CD1c-positive myeloid dendritic cell (primary cell): ENCODE measurements around the gene LSM12.

Experiments used
- DNase-seq: peaks from one replicate; pipeline ENCODE4 v3.0.0-alpha.2; 2016; ENCODE audit errors: extremely low spot score

The LSM12 gene

DNA sequence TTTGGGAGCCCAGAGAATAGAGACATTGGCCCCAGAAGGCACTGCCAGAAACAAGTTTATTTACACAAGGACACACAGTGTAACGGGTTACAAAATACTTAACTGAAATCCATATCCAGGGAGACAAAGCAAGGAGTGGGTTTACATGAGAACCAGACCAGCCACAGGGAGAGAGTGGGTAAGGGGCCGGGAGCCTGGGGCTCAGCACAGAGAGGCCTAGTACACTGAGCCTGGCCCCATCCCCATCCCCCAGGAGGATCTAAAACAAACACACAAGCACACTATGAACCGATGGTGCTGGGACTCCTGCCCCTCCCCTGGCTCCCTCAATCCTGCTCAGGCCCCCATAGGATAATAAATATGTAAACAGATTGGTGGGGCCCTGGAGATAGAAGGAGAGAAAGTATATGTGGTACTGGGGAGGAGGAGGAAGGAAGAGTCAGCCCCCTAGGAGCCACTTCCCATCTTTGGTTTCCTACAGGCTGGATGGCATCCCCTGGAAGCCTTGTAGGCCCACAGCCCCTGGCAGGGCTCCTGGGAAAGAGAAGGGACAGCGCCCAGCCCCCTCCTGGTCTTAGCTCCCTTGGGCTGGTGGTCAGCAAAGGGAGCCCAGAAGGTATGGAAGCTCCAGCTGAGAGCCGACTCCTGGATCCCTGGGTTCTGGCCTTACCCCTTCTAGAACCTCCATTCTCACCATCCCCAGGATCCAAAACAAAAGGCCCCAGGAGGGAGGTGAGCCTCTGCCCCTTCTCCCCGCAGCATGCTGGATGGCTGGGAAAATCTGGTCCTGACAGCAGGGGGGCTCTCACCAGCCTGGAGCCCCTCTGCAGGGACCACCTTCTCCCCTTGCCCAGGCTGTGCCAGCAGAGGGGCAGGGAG lies 10.5 kb upstream of the LSM12 start:
- DNase-seq, result no peak

DNA sequence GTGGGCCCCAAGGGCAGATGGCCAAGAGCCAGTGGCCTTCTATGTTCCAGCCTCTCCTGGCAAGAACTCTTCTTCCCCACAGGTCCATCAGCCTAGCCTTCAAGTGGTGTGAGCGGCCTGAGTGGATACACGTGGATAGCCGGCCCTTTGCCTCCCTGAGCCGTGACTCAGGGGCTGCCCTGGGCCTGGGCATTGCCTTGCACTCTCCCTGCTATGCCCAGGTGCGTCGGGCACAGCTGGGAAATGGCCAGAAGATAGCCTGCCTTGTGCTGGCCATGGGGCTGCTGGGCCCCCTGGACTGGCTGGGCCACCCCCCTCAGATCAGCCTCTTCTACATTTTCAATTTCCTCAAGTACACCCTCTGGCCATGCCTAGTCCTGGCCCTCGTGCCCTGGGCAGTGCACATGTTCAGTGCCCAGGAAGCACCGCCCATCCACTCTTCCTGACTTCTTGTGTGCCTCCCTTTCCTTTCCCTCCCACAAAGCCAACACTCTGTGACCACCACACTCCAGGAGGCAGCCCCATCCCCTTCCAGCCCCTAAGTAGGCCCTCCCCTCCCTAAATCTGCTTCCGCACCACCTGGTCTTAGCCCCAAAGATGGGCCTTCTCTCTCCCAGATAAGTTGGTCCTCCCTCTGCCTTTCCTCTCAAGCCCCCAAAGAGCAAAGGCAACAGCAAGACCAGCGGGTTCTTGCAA lies 9.3 kb upstream of the LSM12 start:
- no peak for DNase-seq

DNA sequence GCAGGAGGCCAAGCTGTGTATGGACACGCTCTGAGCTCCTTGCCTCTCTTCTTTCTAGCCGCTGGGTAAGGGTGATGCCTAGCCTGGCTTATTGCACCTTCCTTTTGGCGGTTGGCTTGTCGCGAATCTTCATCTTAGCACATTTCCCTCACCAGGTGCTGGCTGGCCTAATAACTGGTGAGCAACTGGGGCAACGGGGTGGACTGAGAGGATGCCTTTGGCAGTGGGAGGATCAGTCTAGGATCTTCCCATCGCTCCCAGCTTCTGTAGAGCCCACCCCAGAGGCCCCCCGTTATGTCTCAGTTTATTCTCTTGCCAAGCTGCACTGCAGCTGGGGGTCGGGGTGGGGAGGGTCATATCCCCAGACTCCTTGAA lies 8.4 kb upstream of the LSM12 start:
- no peak for DNase-seq

DNA sequence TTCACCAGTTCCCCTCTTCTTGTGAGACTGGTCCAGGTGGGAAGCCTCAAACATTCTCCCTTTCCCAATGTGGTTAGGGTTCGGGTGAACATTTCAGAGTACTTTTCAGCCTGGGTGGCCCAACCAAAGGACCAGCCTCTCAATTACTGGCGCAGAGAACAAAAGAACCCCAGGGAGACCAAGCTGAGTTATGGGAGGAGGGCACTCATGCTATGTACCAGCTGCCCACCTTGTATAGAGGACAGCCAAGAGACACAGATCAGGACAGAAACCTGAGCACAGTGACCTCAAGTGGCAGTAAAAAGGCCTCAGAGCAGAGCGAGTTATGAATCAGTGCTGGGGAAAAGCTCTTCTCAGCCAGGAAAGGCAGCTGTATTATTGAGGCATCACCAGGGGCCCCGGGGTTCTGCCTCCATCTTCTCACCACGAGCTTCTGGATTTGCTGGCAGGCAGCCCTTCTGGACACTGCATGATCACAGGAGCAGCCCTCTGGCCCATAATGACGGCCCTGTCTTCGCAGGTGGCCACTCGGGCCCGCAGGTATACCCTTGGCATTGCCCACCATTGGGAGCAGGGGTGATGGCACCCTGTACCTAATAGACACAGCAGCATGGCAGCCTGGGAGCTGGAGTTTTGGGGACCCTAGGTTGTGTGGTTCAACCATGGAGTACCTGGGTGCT lies 7.9 kb upstream of the LSM12 start:
- DNase-seq, result no peak

DNA sequence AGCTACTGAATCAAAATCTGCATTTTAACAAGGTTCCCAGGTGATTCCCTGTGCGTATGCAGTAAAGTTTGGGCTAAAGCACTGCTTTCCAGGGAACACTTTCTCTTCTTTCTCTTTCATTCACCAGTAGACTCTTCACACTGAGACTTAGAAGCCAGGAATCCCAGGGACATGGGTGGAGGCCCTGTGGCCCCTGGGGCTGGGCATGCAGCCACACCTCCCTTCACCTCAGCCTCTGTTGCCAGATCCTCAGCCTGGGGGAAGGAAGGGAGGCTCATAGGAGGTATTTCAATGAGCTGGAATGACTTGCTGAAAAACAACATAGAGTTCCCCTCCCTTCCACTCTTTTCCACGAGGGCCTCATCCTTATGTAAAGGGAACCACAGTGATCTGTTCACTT lies 5.3 kb upstream of the LSM12 start:
- peak; percentile 26 for DNase-seq

DNA sequence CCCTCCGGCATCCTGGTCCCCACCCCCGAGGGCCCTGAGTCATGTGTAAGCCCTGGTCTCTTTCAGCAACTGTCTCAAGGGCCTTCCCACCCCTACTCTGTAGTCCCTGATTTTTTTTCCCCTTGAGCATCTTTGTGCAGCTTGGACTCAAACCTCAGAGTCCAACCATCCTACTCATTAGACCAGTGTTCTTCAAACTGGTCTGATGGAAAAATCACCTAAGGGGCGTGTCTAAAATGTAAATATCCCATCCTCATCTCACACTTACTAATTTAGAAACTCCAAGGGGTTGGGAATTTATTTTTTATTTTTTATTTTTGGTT lies 4.7 kb upstream of the LSM12 start:
- DNase-seq, result no peak

DNA sequence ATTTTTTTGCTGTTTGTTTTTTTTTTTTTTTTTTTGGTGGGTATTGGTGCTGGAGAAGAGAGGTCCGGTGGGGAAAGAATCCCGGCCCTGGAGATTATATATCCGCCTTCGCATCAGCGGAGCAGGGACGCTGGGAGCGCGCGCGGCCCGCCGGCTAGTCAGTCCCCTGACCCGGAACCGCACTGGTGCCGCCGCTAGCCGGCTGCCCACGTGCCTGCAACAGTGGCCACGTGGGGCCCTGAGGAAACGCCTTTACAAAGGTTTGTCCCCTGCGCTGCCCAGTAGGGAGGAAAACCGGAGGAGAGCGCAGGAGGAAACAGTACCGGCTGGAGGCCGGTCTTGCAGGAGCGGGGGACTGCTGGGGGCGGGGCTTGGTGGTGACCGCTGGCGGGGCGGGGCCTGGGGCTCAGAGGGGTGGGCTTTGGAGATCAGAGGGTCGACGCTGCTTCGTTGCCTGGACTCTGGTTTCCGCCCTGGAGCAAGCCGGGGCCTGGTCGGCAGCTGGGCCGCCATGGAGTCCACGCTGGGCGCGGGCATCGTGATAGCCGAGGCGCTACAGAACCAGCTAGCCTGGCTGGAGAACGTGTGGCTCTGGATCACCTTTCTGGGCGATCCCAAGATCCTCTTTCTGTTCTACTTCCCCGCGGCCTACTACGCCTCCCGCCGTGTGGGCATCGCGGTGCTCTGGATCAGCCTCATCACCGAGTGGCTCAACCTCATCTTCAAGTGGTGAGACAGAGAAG lies 4.2 kb upstream of the LSM12 start, which contains the start of gene G6PC3:
G6PC3 (plus strand) TSS at position 281 of the 743 bp plus-strand sequence; CDS start at position 512, 231 bp downstream.
- peak; percentile 95 for DNase-seq

DNA sequence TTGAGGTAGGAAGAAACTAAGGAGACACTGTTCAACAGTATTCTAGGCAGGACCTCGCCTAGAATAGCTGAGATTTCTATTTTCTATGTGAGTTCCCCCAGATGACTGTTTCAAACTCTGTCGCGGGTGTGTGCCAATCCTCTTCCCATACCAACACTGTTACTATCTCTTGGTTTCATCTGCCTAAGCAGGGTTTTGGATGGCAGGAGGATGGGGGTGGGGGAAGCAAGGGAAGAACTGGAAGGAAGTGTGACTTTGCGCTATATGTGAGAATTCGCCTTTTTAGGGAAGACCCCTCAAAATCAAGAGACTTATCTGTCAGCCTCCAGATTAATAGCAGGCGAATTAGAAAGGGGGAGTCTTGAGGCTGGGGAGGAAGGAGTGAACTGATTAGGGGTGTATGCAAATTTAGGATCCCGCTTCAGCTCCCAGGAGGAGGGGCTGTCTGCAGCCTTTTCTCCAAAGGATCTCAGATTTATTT lies 3.5 kb upstream of the LSM12 start:
- DNase-seq, result peak; percentile 42

DNA sequence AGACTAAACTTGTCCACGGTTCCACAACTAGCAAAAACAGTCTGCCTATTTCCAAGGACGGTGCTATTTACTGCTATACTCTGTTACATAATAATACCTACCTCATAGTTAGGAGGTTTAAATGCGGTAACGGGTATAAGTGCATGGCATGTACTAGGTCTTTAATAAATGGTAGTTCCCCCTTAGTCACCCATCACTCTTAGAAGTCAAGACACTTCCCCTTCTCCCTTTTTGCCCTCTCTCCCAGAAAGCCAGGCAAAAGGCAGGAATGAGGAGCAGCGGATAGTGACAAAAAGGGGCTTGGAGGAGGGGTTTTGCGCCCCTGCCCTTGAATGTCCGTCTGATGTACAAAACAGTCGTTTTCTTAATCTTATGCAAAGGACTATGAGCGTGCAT lies 1.1 kb upstream of the LSM12 start:
- peak; percentile 52 for DNase-seq

DNA sequence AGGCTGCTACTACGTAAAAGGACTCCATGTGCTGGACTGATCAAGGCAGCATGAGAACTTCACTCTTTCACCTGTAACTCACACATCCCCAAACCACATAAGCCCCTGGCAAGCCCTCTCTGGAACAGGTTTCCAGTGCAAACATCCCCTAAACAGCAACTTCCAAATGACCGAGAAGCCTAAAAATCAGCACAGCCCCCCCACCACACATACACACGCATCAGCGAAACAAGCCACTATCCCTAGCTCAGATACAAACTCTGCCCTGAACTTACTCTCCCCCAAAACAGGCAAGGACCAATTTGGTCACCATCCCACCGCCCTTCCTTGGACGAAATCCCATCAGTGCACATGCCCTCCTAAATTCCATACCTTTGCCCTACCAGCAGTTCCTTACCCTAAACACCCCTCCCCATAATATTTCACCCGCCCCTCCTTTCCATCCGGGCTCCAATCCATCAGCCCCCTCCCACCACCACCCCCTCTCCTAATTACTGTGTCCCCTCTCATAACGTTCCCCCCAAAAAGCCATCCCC lies 735 bp downstream of the LSM12 start:
- DNase-seq, result no peak

DNA sequence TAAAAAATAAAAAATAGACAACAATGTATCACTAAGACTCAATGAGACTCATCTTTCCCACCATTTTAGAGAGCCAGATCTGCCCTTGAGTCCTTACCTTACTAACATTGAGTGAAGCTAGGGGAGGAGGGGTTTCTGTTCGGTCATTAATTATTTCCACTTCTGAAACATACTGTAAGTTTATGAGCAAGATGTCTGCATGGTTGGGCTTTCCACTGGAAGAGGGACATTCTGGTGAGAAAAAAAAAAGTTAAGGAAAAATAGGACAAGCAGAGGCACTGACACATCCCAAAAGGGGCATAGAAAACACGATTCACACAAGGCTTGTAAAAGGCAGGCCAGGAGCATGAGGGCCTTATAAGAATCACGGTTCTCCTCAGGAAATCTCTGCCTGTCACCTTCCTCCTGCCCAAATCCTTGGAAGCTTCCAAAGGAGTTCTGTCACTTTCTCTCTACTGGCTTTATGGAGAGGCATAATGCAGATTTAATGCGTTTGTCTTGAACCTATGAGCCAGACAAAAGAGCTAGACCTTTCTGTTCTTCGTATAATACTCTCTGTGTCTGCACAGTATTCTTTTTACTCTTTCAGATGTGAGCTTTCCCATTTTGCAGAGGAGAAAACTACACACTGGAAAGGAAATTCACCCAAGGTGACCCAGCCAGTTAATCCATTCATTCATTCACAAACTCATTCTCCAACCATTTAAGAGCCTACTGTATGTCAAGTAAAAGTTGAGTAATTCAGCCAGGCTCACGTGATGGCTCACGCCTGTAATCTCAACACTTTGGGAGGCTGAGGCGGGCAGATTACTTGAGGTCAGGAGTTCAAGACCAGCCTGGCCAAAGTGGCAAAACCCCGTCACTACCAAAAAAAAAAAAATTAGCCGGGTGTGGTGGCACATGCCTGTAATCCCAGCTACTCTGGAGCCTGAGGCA lies 2.5 kb downstream of the LSM12 start:
- DNase-seq, result no peak

DNA sequence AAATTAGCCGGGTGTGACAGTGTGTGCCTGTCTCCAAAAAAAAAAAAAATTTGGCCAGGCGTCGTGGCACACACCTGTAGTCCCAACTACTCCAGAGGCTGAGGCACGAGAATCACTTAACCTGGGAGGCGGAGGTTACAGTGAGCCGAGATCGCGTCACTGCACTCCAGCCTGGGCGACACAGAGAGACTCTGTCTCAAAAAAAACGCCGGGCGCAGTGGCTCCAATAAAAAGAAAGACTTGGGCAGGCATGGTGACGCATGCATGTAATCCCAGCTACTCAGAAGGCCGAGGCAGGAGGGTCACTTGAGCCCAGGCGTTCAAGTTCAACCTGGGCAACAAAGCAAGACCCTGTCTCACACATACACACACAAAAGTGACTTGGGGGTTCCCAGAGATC lies 3.6 kb downstream of the LSM12 start:
- DNase-seq, result no peak

DNA sequence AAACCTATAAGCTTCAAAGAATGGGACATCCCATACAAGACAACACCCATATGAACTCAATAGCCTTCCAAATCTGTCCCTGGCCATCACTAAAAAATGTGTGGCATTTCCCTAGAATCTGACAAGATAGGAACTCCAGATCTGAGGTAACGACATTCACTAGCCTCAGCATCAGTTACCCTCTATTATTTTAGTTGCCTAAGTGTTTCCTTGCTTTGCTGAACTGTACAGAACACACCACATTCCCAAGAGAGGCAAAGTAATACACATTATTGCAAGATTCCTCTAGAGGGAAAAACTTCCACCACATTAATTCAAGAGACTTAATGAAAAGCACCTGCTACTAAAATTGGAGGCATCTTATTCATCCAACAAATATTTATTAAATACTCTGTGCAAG lies 5.0 kb downstream of the LSM12 start:
- no peak for DNase-seq

DNA sequence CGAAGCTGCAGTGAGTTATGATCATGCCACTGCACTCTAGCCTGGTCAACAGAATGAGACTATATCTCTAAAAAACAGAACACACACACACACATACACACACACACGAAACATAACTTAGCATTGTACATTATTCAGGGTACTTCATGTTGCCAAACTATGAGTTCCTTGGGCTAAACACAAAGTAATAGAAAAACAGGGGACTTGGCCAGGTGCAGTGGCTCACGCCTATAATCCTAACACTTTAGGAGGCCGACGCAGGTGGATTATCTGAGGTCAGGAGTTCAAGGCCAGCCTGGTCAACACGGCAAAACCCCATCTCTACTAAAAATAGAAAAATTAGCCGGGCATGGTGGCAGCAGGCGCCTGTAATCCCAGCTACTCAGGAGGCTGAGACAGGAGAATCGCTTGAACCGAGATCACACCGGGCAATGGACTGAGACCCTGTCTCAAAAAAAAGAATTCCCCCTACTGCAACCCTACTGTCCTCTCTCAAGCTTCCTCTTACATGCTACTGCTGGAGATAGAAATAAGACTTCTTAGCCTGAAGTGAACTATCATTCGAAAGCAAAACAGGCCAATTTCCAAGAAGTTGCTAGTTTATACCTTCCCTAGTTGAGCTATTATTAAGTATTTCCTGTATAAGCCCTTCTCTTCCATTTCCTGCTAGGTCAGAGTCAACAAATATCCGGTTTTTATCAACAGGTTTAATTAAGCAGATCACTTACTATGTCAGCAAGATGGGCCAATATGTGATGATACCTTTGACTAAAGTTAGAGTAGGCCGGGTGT lies 7.2 kb downstream of the LSM12 start:
- DNase-seq, result no peak

DNA sequence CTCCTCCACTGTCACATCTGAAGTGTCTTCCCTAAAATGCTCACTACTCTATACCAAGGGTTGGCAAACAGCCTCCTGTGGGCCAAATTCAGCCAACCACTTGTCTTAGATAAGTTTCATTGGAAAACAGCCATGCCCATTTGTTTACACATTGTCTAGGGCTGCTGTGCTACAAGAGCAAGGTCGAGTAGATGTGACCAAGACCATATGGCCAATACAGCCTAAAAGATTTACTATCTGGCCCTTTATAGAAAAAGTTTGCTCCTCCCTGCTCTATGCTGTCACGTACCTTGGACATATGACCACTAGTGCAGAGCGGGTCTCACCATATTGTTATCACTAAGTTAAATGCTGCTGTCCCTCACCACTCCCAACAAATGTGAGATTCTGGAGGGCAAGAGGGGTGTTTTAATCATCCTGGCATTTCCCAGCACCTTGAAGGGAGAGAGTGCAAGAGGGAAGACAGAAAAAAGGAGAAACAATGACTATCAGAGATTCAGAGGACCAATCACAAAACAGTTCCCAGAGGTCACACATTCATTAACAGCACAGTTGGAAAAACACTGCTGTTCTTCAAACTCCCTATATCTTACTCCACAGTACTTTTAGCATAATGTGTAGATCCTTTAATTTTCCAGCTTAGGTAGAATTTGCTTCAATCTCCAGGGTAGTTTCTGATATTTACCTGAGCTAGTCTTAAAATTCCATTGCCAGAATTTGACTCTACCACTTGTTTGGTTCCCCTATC lies 13.2 kb downstream of the LSM12 start:
- no peak for DNase-seq

DNA sequence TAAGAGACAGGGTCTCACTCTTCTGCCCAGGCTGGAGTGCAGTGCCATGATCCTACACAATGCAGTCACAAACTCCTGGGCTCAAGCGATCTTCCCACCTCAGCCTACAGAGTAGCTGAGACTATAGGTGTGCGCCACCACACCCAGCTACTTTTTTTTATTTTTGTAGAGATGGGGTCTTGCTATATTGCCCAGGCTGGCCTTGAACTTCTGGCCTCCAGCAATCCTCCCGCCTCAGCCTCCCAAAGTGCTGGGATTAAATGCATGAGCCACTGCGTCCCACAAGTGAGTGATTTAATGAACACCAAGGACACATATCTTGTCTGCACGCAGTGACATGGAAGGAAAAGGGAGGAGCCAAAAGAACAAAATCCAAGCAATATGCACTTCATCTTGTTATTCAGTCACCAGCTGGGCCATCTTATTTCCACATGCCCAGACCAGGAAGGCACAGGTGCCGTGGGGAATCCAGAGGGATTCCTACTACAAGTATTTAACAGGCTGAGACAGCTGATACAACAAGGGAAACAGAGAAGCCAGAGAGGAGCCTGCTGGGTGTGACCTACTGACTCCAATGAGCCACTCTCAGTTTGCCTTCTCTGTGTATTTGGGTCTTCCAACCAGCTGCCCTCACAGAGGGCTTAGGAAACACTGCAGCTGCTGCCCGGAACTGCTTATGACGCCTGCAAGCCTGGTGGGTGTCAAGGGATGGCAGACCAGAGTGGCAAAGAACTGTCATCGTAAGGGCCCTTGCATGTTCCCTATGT lies 17.0 kb downstream of the LSM12 start:
- DNase-seq, result no peak

DNA sequence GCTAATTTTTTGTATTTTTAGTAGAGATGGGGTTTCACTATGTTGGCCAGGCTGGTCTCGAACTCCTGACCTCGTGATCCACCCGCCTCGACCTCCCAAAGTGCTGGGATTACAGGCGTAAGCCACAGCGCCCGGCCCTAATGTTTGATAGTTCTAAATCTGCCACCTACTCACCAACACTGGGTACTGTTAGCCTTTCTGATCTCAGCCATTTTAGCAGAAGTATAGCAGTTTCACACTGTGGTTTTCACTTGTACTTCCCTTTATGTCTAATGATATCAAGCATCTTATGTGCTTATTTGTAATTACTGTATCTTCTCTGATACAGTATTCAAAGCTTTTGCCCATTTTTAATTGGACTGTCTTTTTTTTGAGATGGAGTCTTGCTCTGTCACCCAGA lies 19.6 kb downstream of the LSM12 start:
- DNase-seq, result peak; percentile 43

DNA sequence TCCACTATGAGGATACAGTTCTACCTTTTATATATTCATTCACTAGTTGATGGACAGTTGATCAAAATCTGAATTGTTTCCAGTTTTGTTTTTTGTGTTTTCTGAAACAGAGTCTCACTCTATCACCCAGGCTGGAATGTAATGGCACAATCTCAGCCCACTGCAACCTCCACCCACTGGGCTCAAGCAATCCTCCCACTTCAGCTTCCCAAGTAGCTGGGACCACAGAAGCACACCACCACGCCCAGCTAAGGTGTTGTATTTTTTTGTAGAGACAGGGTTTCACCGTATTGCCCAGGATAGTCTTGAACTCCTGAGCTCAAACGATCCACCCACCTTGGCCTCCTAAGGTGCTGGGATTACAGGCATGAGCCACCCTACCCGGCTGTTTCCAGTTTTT lies 21.0 kb downstream of the LSM12 start:
- no peak for DNase-seq
